Embryonic facial prominence (tissue), 1 donor: ENCODE results near the gene GRM3.

Source experiments
- DNase-seq: peaks from one replicate; pipeline ENCODE4 v3.0.0-alpha.2; 2016; ENCODE audit errors: extremely low spot score

The GRM3 gene

DNA sequence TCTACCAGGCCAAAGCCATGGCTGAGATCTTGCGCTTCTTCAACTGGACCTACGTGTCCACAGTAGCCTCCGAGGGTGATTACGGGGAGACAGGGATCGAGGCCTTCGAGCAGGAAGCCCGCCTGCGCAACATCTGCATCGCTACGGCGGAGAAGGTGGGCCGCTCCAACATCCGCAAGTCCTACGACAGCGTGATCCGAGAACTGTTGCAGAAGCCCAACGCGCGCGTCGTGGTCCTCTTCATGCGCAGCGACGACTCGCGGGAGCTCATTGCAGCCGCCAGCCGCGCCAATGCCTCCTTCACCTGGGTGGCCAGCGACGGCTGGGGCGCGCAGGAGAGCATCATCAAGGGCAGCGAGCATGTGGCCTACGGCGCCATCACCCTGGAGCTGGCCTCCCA lies 142.7 kb downstream of the GRM3 start:
- DNase-seq: no peak

DNA sequence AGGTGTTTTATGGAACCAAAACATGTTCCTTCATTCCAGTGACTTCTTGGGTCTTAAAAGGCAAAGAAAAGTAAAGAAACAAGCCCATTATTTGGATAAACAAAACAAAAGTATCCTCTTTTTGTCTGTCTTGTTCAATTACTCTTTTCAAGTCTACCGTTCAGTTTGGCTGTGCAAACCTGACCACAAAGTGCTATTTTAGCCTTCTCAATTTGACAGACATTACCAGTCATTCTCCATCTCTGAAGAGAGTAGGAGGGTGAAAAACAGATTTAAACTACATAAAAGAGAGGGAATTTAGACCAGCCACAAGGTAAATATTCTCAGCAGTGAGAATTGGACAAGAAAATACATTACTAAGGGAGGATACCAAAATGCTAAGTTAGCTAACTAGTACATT lies 145.2 kb downstream of the GRM3 start:
- DNase-seq: no peak

DNA sequence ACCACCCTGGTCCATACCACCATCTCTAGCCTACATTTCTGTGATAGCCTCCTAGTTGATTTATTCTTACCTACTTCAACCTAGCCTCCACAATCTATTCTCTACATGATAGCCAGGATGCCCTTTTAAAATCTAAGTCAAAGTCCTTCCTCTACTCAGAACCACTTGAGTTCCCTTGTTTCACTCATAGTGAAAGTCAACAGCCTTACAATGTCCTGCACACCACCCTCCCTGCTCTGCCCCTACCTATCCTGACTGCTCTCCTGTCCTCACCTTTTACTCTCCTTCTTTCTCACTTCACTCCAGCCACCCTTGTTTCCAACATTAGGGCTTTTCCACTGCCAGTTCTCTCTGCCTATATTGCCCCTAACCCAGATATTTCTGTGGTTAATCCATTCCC lies 146.7 kb downstream of the GRM3 start:
- DNase-seq: no peak

DNA sequence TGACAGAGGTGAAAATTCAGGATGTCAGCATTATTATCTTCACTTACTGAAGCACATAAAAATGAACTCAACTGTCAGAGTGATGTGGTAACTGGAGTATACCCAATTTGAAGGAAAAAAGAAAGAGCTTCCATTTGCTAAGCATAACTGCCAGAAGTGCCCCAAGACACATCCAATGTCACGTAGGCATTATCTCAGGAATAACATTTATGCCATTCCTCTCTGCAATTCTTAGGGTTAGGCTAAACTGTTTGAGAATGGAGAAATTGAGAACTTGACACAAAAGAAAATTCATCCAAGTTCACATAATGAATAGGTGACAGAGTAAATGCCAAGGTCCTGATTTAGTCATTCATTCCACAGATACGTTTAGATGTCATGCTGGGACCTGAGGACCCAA lies 148.6 kb downstream of the GRM3 start:
- DNase-seq: no peak

DNA sequence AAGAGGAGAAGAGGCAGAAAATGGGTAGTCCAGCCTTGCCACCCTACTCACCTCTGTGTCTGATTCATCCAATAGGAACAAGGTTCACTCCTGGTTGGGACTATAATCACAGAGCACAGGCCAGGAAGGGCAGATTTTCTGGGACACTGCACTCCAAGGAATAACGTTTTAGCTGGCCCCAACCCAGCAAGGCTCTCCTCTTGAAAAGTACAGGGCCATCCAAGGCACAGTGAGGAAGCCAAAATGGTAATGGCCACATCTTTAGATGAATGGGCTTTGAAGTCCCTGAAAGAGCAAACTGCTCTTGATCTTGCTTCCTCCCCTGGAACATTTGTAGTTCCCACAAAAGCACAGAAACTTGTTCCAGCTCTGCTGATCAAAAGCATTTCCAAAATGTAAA lies 149.4 kb downstream of the GRM3 start:
- no peak for DNase-seq

DNA sequence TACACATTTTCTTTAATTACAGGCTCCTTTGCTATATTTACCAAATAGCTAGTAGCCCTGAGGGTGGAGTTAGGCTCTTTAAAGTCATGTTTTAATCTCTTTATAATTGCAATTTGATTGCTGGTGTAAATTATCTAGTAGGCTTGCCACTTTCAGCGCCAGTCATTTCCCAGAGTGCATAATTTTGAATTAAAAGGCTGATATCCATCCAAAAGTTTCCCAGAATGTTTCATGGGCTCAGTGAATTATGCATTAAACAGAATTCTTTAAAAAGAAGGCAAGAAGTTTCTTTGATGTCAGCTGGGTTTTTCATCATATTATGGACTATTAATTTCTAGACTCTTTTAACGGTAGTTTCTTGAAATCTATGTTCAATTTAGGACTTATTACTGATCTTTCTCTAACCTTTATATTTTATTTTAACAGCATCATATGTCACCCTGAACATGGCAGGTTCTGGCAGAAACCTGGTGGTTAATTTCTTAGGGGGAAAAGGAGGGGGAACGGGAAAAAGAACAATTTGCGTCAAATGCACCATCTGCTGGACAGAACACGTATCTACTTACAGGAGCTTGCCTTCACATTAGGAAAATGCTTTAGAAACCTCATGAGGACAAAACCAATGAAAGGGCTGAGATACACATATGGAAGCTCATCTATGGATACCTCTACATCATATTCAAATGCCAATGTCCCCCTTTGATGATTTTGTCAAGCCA lies 171.1 kb downstream of the GRM3 start:
- no peak for DNase-seq

DNA sequence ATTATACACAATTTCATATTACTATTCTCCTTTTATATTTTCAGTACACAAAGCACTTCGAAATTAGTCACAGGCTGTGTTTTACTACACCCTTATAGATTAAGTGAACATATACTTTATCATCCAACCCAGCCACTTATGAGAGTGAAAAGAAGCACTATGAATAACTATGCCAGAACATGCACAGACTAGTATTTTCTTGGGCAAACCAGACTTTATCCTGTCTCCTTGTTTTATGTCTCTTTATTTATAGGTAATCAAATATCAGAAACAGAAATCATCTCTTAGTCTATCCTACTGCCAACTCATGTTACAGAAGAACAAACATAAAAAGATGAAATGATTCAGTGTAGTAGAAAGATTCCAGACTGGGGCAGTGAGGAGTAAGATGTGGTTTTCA lies 171.8 kb downstream of the GRM3 start:
- DNase-seq: no peak

DNA sequence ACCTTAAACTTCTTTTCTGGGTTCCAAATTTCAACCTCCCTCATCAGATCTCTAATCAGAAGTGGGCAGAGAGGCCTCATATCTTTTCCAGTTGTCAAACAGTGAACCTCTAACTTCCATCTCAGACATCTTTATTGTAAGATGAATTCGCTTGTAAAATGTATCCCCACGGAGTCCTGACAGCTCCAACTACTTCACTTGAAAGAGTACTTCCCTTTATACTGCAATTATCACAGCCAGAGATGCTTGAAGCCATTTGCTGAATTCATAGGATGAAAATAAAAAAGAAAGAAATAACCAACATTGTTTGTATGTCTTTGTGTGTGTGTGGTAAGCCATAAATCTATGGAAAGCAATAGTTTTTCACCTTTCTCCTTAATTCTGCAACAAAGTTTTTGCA lies 175.2 kb downstream of the GRM3 start:
- DNase-seq: no peak

DNA sequence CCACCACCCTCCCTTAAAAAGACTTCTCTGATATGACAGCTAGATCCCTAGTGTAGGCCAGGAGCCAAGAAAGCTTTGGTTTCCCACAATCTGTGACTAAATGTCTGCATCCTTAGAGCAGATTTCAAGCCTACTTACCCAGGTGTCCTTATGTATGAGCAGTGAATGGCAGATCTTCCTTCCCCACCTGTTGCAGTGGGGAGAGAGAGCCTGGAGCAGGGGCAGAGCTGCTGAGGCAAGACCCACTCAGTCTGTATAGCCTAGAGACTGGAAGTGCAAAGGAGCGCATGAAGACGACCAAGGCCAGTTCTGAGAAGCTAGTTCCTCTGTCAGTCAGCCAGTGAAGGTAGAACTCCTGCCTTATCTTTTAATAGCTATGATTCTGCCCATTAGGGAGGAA lies 180.1 kb downstream of the GRM3 start:
- no peak for DNase-seq

DNA sequence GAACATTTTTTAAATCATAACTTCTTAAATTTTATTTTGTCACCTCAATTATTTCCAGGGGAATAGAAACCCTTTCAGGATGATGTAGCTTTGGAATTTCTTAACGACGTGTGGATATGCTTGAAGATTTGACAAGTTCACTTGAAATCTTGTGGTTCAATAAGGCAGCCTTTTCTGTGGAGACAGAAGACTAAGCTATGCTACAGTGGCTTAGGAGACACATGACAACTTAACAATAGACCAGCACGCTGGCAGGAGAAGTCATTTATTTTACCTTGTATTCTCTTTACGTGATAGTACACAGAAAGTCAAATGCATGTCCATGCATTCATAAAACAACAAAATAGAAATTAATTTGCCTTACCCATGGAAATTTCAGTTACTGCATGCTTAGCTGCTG lies 181.6 kb downstream of the GRM3 start:
- no peak for DNase-seq

DNA sequence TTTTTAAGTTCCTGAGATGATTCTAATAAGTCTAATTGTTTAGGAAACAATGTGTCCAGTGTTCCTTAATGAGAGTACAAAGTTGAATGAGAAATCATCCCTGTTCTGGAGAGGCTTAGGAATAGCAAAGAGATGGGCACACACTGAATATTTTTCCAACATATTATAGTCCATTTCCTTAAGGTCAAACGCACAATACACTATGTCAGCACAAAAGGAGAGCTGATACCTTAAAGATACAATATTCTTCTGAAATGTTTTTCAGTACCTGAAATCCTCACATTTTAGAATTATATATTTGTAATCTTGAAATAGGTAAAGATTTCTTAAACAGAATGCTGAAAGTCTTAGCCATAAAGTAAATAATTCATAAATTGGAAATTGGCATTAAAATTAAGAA lies 183.2 kb downstream of the GRM3 start:
- DNase-seq: no peak

DNA sequence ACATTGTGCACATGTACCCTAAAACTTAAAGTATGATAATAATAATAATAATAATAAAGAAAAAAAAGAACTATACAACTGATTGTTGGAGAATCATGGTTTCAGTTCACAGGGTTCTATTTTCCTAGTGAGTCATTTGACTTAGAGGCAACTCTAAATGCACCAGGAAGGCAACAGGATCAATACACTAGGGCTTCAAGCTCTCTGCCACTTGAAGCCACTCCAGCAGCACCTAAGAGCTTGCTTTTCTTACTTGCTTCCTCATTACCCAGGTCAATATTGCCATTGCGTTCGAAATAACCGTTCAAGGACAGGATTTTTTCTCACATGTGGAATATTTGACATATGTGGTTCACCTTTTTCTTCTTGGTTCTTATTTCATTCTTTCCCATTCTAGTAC lies 189.7 kb downstream of the GRM3 start:
- DNase-seq: no peak

DNA sequence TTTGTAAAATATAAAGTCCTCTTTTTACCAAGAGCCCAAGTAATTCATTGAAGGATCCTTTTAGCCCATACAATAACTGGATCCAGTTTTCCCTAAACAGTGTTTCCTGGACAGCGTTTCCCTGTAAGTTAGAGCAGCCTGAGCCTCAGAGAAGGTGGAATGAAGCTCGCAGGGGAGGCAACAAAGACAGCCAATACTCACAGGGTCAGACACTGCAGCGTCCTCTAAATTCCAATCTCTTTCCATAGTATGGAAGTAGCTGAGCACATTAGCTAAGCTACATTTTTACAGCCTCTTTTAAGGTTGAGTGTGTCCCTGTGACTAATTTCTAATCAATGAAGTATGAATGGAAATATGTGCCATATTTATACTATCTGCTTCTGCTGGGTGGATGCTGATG lies 193.5 kb downstream of the GRM3 start:
- DNase-seq: no peak

DNA sequence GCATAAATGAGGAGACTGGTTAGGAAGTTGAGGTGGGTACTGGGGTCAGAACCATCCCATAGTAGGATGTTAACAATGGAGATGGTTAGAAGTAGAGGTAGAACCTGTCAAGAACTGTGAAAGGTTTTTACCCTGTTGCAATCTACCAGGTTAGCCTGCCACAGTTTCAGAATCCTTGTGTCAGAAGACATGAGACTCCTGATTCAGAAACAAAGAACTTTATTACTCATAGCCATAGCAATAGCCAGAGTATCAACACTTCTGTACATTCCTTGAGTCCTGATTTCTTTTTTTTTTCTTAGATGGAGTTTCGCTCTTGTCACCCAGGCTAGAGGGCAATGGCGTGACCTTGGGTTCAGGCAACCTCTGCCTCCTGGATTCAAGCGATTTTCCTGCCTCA lies 200.9 kb downstream of the GRM3 start:
- no peak for DNase-seq

DNA sequence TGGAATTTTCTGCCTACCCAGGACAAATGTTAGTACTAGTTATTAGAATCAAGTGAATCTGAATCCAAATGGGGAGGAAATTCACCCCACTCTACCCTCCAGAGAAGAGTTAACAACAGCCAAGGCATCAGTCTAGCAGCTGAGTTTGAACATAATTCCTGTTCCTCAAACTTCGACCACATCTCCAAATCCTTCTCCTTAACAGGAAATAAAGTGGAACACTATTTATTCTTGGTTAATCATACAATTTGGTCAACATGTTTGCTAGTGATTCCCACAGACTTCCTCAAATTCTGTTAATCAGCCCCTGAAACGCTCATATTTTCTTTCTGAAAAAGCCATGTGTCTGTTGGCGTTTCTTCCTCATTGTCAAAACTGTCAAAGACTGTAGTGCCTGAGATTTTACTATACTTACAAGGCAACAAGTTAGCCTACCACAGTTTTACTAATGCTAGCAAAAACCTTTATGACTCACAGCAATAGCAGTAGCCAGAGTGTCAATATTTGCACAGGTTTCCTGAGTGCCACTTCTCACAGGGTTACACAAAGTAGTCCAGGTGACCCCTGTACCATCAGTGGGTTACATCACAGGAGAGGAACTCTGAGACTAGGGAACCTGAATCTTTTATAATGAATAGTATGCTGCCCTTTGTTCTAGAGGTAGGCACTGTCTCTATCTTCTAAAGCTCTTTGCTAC lies 202.9 kb downstream of the GRM3 start:
- no peak for DNase-seq

DNA sequence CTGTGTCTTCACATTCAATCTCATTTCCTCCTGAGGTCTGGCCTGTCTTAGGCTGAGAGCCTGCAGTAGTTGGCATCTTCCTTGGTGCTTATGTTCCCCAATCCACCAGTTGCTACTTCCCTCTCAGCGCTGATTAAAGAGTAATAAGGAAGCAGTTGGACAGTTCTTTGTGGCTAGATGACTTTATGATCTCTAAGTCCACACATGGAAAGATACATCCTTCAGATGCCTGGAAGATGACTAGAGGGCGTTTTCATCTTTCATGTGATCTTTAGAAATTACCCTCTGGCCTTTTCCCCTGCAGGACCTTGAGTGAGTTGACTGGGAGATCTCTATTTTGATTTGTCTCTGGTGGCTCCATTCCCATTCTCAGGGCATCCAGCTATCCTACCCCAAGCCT lies 204.5 kb downstream of the GRM3 start:
- DNase-seq: no peak

DNA sequence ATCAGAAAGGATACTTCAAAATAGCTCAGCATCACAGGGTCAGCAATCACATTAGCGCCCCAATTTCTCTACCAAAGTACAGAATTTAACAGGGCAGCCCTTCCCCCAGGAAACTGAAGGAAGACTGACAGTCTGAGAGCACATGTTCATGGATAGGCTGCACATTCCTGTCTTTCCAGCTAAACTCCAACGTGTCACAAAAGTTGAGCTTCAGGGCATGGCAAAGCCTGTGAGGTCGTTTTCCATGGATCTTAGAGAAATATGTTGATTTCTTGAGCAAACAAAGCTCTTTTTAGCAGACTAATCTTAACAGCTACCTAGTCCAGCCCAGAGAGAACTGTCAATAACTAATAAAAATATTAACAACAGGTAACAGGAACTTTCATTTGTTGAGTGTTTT lies 207.9 kb downstream of the GRM3 start:
- no peak for DNase-seq

DNA sequence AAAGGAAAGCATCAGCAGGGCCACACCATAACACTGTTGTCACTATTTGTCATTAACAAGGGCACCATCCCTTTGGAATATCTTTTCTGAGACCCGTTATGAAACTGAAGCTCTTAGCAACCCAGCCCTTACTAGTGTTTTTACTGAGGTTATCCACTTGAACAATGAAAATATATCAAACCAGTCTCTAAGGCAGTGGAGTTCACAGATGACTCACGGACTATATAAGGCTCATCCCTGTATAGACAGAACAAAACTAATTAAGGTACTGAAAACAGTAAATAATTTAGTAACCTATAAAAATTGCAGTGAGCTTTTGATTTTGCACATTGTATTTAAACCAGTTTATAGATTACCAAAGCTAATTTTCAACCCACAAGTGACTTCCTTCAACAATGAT lies 219.7 kb downstream of the GRM3 start:
- no peak for DNase-seq

DNA sequence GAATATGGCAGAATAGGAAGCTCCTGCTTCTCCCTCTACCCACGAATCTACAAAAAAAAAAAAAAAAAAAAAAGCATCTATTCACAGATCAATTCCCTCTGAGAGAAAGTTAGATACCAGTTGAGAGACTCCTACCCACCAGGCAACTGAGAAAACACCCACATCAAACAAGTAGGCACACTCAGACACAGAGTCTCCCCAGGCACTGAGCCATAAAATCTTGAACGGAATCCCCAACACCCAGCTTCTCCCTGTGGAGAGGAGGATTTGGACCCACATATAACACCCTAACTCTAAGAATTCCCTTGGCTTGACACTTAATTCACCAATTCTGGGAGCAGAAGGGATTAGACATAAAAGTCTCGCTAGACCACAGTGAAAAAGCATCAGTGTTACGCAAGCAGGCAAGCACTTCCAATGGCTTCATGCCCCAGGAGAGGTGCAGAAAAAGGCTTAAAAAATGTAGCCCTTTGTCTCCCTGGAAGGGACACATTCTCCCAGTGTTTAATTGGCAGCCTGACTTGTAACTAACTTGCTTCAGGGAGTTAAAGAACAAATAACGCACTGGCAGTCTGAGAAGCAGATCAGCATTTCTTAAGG lies 223.6 kb downstream of the GRM3 start:
- no peak for DNase-seq

DNA sequence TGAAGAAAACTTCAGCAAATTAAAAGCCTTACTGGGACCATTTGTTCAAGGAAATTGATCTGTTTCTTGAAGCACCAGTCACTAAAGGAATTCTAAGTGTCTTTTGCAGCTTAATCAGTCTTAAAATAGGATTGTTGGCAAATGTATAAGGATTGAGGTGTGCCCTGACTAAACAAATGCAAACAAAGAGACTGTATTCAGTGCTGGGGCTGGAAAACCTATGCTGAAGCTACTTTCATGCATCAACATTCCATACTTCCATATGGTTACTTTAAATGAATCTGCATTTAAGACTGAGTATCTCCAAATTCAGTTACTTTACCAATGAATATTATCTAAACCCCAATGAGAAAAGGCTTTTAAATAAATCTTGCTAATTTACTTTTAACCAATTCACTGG lies 232.4 kb downstream of the GRM3 start:
- no peak for DNase-seq

DNA sequence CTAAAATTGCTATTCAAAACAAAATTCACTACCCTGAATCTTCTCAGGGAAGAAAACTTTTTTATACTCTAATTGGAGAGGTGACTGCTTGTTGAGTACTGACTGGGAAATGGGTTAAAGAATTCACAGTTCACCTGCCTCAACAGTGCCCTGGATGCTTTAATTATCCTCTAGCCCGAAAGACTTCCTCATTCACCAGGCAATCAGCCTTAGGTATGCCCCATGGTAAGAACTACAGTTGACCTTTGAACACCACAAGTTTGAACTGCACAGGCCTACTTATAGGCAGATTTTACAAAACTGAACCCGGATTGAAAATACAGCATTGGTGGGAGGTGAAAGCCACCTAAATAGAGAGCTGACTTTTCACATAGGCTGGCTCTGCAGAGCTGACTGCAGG lies 240.4 kb downstream of the GRM3 start:
- no peak for DNase-seq

DNA sequence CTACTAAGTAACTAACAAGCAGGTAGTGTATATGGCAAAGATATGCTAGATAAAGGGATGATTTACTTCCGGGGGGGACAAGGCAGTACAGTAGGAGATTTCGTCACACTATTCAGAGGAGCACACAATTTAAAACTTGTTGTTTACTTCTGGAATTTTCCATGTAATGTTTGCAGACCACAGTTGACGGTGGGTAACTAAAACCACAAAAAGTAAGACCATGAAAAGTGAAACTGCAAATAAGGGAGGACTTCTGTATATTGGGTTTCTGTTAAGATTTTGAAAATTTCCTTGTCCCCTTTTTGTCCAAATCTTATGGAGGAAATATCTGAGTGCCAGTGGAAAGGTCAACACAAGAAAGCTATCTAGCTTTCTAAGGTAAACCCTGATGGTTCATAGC lies 245.8 kb downstream of the GRM3 start:
- no peak for DNase-seq

DNA sequence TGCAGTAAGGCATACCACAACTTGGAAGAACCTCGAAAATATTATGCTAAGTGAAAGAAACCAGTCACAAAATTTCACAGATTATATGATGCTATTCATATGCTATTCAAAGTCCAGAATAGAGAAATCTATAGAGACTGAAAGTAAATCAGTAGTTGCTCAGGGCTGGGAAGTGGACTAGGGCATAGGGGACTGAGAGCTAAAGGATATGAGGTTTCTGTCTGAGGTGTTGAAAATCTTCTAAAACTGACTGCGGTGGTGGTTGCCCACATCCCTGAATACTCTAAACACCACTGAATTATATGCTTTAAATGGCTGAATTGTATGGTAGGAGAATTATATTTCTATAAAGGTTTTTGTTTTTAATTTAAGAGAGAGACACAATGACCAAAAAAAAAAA lies 254.5 kb downstream of the GRM3 start:
- DNase-seq: no peak

DNA sequence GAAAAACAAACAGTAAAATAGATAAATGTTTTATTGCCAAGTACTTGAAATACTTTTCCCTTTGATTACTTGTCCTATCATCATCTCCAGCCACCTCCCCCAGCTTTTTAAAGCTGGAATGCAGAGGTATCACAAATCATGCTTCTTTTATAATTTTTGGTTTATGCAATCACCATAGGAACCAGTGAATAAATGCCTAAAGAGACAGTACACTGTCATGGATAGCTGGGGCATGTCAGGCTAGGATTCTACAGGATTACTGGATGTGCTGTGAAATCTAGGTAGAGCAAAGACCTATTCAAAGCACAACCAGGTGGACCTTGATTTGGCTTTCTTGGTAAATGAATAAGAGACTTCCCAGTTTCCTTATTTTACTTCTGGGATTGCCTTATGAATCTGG lies 257.2 kb downstream of the GRM3 start:
- no peak for DNase-seq
